ENCODE data around the gene UBR3. TPM values are rescaled to one million over a fixed set of nuclear protein-coding genes. Genes with fewer than 3 reads are reported as not detected.
A peak's percentile ranks its signal among the peaks of the same experiment; 100 is the strongest.

UBR3 gene
- total RNA-seq, 1 experiment from 2014 or later = 21.9 TPM

GRCh38 chr2:170002096-170002495 lies 174.8 kb downstream of the UBR3 start:
- no peak for DNase-seq
- Histone ChIP-seq H3K4me1 (ENCODE audit: insufficient read depth, low read length) (no peaks in the 10 kb centered on the region), H2BK120ac (ENCODE audit: low read depth, low read length, poor library complexity, severe bottlenecking) (no peak overlapping the region), H3K9me3 (ENCODE audit: control insufficient read depth, low read depth, low read length) (no peaks in the 10 kb centered on the region), H3K4ac (ENCODE audit: low read depth, low read length) (no peak overlapping the region), H4K20me1 (ENCODE audit: control insufficient read depth, insufficient read depth, insufficient read length) (no peaks in the 10 kb centered on the region), H4K5ac (ENCODE audit: insufficient read length, low read depth, low read length) (no peak overlapping the region), H2BK20ac (ENCODE audit: low read depth, low read length, poor library complexity, severe bottlenecking) (no peak overlapping the region), H2BK12ac (ENCODE audit: insufficient read length, low read depth, low read length) (no peak overlapping the region), H2BK15ac (ENCODE audit: low read depth, low read length) (no peak overlapping the region), H3K56ac (ENCODE audit: insufficient read length, low read depth, low read length) (no peak overlapping the region), H3K79me1 (ENCODE audit: insufficient read depth, low read depth, low read length, poor library complexity, severe bottlenecking) (no peaks in the 10 kb centered on the region), H3K23ac (ENCODE audit: insufficient read length, low read depth, low read length) (no peak overlapping the region), H3K79me2 (ENCODE audit: insufficient read depth, low read length) (no peaks in the 10 kb centered on the region), H3K27ac (ENCODE audit: insufficient read length, low read depth, low read length) (no peak overlapping the region), H3K4me2 (ENCODE audit: insufficient read depth, insufficient read length, low read length) (no peak overlapping the region), H4K91ac (ENCODE audit: insufficient read length, low read depth, low read length) (no peak overlapping the region), H3K27me3 (ENCODE audit: insufficient read depth, low read length) (no peaks in the 10 kb centered on the region), H2AK5ac (ENCODE audit: insufficient read length, low read length) (no peak overlapping the region), H3K18ac (ENCODE audit: insufficient read length, low read depth, low read length) (no peak overlapping the region), H3K23me2 (ENCODE audit: insufficient read length, low read depth, low read length, poor library complexity, severe bottlenecking) (no peaks in the 10 kb centered on the region), H2AFZ (ENCODE audit: low read length) (no peak overlapping the region), H4K8ac (replicated peaks; ENCODE audit: insufficient read length, low read depth, low read length) (no peak overlapping the region), H3T11ph (ENCODE audit: low read length) (no peak overlapping the region), H3K14ac (ENCODE audit: insufficient read depth, low read length) (no peak overlapping the region), H2BK5ac (ENCODE audit: insufficient read length, low read length) (no peak overlapping the region), H3K9ac (ENCODE audit: extremely low read depth, insufficient read length, low read length) (no peak overlapping the region)
- Mint-ChIP-seq H3K27ac (peak overlapping the region in 2 of 3 experiments; percentile 5 to 49; a peak in 3 of 7 replicates), H3K9me3 (peaks cover 2 to 8% of the 10 kb centered on the region in 2 experiments; a peak in 2 of 5 replicates), H3K36me3 (ENCODE audit: insufficient read depth in 1 of 3, low read depth in 3 of 3) (peaks cover 17 to 43% (median 24%) of the 10 kb centered on the region in 3 experiments; a peak in 6 of 7 replicates), H3K4me1 (peaks cover 15 to 18% of the 10 kb centered on the region in 2 experiments), H3K4me3 (no peak overlapping the region), H3K27me3 (ENCODE audit: low read depth) (no peaks in the 10 kb centered on the region)
- WGBS (ENCODE audit: extremely low coverage, insufficient read length, low lambda C conversion rate) = no CpG with 5 or more reads among the region's 1 CpG
- TF ChIP-seq CTCF (conservative IDR thresholded peaks at IDR 0.05) = no peak

Measured in H9 (cell line).